ENCODE data around the gene OCA2. TPM values are rescaled to one million over a fixed set of nuclear protein-coding genes. Genes with fewer than 3 reads are reported as not detected.

OCA2 gene
- total and polyA plus RNA-seq, 2 of the 8 experiments (the other 6 are each of a cell fraction or from before 2014, with no cell fraction given), result 0.20 TPM

DNA sequence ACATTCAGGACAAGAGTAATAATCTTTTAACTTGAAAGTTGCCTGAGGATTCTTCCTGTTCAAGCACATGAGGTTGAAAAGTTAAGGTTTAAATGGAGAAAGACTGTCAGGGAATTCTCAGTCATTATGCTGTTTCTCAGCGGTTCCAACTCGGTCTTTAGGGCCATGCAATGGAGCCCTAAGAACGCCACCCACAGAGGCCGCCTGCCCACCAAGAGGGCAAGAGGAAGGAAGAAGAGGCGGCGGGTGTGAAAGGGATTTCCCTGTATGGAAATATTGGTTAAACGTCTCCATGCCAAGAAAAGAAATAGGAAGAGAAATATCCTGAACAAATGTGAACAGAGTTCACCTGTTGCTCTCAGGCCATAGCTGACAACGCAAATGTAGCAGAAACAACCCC is 234.4 kb downstream of the OCA2 start (continued):
- TF ChIP-seq, protein P1, sequence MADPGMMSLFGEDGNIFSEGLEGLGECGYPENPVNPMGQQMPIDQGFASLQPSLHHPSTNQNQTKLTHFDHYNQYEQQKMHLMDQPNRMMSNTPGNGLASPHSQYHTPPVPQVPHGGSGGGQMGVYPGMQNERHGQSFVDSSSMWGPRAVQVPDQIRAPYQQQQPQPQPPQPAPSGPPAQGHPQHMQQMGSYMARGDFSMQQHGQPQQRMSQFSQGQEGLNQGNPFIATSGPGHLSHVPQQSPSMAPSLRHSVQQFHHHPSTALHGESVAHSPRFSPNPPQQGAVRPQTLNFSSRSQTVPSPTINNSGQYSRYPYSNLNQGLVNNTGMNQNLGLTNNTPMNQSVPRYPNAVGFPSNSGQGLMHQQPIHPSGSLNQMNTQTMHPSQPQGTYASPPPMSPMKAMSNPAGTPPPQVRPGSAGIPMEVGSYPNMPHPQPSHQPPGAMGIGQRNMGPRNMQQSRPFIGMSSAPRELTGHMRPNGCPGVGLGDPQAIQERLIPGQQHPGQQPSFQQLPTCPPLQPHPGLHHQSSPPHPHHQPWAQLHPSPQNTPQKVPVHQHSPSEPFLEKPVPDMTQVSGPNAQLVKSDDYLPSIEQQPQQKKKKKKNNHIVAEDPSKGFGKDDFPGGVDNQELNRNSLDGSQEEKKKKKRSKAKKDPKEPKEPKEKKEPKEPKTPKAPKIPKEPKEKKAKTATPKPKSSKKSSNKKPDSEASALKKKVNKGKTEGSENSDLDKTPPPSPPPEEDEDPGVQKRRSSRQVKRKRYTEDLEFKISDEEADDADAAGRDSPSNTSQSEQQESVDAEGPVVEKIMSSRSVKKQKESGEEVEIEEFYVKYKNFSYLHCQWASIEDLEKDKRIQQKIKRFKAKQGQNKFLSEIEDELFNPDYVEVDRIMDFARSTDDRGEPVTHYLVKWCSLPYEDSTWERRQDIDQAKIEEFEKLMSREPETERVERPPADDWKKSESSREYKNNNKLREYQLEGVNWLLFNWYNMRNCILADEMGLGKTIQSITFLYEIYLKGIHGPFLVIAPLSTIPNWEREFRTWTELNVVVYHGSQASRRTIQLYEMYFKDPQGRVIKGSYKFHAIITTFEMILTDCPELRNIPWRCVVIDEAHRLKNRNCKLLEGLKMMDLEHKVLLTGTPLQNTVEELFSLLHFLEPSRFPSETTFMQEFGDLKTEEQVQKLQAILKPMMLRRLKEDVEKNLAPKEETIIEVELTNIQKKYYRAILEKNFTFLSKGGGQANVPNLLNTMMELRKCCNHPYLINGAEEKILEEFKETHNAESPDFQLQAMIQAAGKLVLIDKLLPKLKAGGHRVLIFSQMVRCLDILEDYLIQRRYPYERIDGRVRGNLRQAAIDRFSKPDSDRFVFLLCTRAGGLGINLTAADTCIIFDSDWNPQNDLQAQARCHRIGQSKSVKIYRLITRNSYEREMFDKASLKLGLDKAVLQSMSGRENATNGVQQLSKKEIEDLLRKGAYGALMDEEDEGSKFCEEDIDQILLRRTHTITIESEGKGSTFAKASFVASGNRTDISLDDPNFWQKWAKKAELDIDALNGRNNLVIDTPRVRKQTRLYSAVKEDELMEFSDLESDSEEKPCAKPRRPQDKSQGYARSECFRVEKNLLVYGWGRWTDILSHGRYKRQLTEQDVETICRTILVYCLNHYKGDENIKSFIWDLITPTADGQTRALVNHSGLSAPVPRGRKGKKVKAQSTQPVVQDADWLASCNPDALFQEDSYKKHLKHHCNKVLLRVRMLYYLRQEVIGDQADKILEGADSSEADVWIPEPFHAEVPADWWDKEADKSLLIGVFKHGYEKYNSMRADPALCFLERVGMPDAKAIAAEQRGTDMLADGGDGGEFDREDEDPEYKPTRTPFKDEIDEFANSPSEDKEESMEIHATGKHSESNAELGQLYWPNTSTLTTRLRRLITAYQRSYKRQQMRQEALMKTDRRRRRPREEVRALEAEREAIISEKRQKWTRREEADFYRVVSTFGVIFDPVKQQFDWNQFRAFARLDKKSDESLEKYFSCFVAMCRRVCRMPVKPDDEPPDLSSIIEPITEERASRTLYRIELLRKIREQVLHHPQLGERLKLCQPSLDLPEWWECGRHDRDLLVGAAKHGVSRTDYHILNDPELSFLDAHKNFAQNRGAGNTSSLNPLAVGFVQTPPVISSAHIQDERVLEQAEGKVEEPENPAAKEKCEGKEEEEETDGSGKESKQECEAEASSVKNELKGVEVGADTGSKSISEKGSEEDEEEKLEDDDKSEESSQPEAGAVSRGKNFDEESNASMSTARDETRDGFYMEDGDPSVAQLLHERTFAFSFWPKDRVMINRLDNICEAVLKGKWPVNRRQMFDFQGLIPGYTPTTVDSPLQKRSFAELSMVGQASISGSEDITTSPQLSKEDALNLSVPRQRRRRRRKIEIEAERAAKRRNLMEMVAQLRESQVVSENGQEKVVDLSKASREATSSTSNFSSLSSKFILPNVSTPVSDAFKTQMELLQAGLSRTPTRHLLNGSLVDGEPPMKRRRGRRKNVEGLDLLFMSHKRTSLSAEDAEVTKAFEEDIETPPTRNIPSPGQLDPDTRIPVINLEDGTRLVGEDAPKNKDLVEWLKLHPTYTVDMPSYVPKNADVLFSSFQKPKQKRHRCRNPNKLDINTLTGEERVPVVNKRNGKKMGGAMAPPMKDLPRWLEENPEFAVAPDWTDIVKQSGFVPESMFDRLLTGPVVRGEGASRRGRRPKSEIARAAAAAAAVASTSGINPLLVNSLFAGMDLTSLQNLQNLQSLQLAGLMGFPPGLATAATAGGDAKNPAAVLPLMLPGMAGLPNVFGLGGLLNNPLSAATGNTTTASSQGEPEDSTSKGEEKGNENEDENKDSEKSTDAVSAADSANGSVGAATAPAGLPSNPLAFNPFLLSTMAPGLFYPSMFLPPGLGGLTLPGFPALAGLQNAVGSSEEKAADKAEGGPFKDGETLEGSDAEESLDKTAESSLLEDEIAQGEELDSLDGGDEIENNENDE (IDR thresholded peaks at IDR 0.05; ENCODE audit: insufficient replicate concordance, low read length), result no peak
- no peak for TF ChIP-seq CBX8 (IDR thresholded peaks at IDR 0.05; ENCODE audit: borderline replicate concordance, low read depth, low read length)
- no peak for TF ChIP-seq EP300 (IDR thresholded peaks at IDR 0.05; ENCODE audit: borderline replicate concordance in 1 of 2, low read depth in 2 of 2, low read length in 2 of 2)
- no peak for TF ChIP-seq FOSL1 (IDR thresholded peaks at IDR 0.05; ENCODE audit: insufficient read depth, low read depth, low read length)
- no peak for TF ChIP-seq TAF1 (IDR thresholded peaks at IDR 0.05; ENCODE audit: low read depth, low read length)

All from H1 (cell line).